Right lobe of liver (tissue), 4 donors: ENCODE data around the gene FOXN1.

ENCODE experiments used
- POLR2A ChIP-seq: fragments of 450-650 bp; IDR thresholded peaks from one replicate; pipeline ENCODE4 v1.6.1; 2017; ENCODE audit warnings: antibody characterized with exemption, mild to moderate bottlenecking
- TF ChIP-seq, protein P1 (sequence below), 4 donors: fragments of 200-600 bp in 3 of 4; fragments of 450-650 bp in 1 of 4; IDR thresholded peaks; one replicate each; pipeline versions ENCODE4 v1.5.1 to v1.8.0; 2016 to 2022; ENCODE audit warnings: antibody characterized with exemption in 4 of 4, mild to moderate bottlenecking in 2 of 4
- donor health status: DM: no; HTN: no; CAD: no.
- donor health status: DM: no; HTN: no; CAD: no.
- donor health status: DM: no; HTN: yes; CAD: no.

DNA sequence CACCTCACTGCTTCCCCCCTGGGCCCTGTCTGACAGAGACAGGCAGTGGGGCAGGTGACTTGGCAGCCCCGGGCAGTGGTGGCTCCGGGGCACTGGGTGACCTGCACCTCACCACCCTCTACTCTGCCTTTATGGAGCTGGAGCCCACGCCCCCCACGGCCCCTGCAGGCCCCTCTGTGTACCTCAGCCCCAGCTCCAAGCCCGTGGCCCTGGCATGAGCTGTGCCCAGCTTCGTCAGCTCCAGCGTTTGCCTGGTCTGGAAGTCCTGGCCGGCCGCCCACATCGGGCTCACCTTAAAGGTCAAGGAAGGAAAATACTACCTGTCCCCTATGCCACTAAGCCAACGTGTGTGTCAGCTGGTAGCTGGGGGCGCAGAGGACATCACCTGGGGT is 31.1 kb downstream of the FOXN1 start:
- TF ChIP-seq, protein P1, sequence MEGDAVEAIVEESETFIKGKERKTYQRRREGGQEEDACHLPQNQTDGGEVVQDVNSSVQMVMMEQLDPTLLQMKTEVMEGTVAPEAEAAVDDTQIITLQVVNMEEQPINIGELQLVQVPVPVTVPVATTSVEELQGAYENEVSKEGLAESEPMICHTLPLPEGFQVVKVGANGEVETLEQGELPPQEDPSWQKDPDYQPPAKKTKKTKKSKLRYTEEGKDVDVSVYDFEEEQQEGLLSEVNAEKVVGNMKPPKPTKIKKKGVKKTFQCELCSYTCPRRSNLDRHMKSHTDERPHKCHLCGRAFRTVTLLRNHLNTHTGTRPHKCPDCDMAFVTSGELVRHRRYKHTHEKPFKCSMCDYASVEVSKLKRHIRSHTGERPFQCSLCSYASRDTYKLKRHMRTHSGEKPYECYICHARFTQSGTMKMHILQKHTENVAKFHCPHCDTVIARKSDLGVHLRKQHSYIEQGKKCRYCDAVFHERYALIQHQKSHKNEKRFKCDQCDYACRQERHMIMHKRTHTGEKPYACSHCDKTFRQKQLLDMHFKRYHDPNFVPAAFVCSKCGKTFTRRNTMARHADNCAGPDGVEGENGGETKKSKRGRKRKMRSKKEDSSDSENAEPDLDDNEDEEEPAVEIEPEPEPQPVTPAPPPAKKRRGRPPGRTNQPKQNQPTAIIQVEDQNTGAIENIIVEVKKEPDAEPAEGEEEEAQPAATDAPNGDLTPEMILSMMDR (IDR thresholded peaks at IDR 0.05): no peak
- TF ChIP-seq POLR2A: no peak
